HEK293T (cell line): Measurements from ENCODE around the gene TMBIM4.

Source experiments
- CTCF ChIA-PET: fragments of 350-600 bp; formaldehyde crosslinking; extraction: SDS; loops from one replicate; lab custom pipeline; 2021; ENCODE audit warnings: antibody characterized with exemption, inconsistent platforms; lab: Yijun Ruan, JAX
- POLR2A ChIA-PET: fragments of 350-600 bp; formaldehyde crosslinking; extraction: SDS; loops from one replicate; lab custom pipeline; 2020; ENCODE audit warnings: antibody characterized with exemption, inconsistent platforms; lab: Yijun Ruan, JAX
- DNase-seq: peaks from one replicate; pipeline ENCODE4 v3.0.0; 2012; ENCODE audit warnings: mixed read lengths; ENCODE audit errors: extremely low spot score
- ARNT ChIP-seq: fragments of 450-650 bp; IDR thresholded peaks from 2 replicates; pipeline ENCODE4 v1.6.1; 2017; ENCODE audit warnings: mild to moderate bottlenecking
- BHLHE40 ChIP-seq: fragments of 450-650 bp; IDR thresholded peaks from 2 replicates; pipeline ENCODE4 v1.6.1; 2016; ENCODE audit warnings: mild to moderate bottlenecking, moderate library complexity, borderline replicate concordance
- CTBP1 ChIP-seq: fragments of 450-650 bp; IDR thresholded peaks from 2 replicates; pipeline ENCODE4 v1.6.1; 2016; ENCODE audit warnings: borderline replicate concordance
- ELF4 ChIP-seq: fragments of 450-650 bp; IDR thresholded peaks from 2 replicates; pipeline ENCODE4 v1.6.1; 2017; ENCODE audit warnings: antibody characterized with exemption
- FOXA1 ChIP-seq: fragments of 450-650 bp; IDR thresholded peaks from 2 replicates; pipeline ENCODE4 v1.6.1; 2016; ENCODE audit warnings: mild to moderate bottlenecking
- FOXK2 ChIP-seq: fragments of 450-650 bp; IDR thresholded peaks from 2 replicates; pipeline ENCODE4 v1.6.1; 2016; ENCODE audit warnings: mild to moderate bottlenecking
- FOXM1 ChIP-seq: fragments of 450-650 bp; IDR thresholded peaks from 2 replicates; pipeline ENCODE4 v1.6.1; 2017; ENCODE audit warnings: mild to moderate bottlenecking, borderline replicate concordance
- HDGF ChIP-seq: fragments of 450-650 bp; IDR thresholded peaks from 2 replicates; pipeline ENCODE4 v1.6.1; 2017; ENCODE audit warnings: antibody characterized with exemption, borderline replicate concordance
- L3MBTL2 ChIP-seq: fragments of 450-650 bp; conservative IDR thresholded peaks from 2 replicates; pipeline ENCODE4 v1.6.1; 2016; ENCODE audit warnings: mild to moderate bottlenecking
- LEF1 ChIP-seq: fragments of 450-650 bp; IDR thresholded peaks from 2 replicates; pipeline ENCODE4 v1.6.1; 2017; ENCODE audit warnings: mild to moderate bottlenecking, borderline replicate concordance
- NFRKB ChIP-seq: fragments of 450-650 bp; IDR thresholded peaks from 2 replicates; pipeline ENCODE4 v1.6.1; 2016; ENCODE audit warnings: mild to moderate bottlenecking, moderate library complexity
- PKNOX1 ChIP-seq: fragments of 450-650 bp; IDR thresholded peaks from 2 replicates; pipeline ENCODE4 v1.6.1; 2016
- SP1 ChIP-seq: fragments of 450-650 bp; IDR thresholded peaks from 2 replicates; pipeline ENCODE4 v1.6.1; 2017
- SUZ12 ChIP-seq: fragments of 450-650 bp; IDR thresholded peaks from 2 replicates; pipeline ENCODE4 v1.6.1; 2016; ENCODE audit warnings: mild to moderate bottlenecking
- TARDBP ChIP-seq: fragments of 450-650 bp; IDR thresholded peaks from 2 replicates; pipeline ENCODE4 v1.6.1; 2016
- ZNF384 ChIP-seq: fragments of 450-650 bp; IDR thresholded peaks from 2 replicates; pipeline ENCODE4 v1.6.1; 2016

TMBIM4 gene

DNA sequence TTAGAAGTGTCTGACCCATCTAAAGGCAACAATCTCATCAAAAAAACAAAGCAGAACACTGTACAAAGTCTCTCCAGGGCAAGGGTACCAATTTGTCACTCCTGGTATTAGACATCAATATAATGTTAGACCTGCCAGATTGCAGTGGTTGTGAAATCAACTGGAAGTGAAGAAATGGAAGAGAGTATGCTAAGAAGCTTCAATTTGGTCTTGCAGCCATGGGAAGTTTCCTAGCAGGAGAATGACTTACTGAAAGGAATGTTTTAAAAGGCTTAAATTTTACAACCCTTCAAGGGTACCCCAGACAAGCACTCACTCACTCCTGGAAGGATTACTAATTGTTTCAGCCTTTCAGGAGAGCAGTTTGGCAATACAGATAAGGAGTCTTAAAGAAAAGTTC, 58.2 kb downstream of the TMBIM4 start:
- ChIA-PET CTCF (no interaction called here), POLR2A (interaction anchor here (0.6 kb wide), 1 partner anchor 138 kb away, joined by 3 read pairs; no protein-coding TSS in a partner anchor)
- TF ChIP-seq ARNT (no peak), PKNOX1 (peak; percentile 23; the same call in 1 of the 2 replicates)
- DNase-seq: no peak

DNA sequence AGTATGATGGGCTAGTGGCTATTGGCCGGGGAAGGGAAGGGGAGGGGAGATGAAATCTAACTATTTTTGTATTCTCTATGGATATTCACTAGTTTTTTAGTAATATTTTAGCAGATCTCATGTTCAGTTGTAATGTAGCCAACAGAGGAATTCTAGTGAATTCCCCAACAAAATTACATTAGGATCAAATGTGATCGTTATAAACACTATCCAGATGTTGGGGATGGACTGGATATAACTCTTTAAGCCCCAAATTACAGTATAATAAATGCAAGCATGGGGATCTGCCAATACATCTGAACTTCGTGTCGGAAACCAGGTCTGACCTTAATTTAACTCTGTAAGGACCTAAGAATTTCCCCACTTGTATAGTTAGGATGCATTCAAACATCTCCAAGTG, 60.7 kb downstream of the TMBIM4 start:
- ChIA-PET POLR2A (no interaction called here), CTCF (no interaction called here)
- DNase-seq: no peak
- TF ChIP-seq L3MBTL2 (no peak), ZNF384 (no peak), FOXM1 (no peak), FOXA1 (no peak), NFRKB (no peak), SP1 (no peak), TARDBP (no peak), CTBP1 (no peak), ARNT (no peak), PKNOX1 (no peak), SUZ12 (no peak), LEF1 (no peak), FOXK2 (no peak), HDGF (no peak), ELF4 (no peak)

GRCh38 chr12:66108386-66108785, 61.4 kb downstream of the TMBIM4 start:
- POLR2A ChIA-PET: interaction anchor here (1.3 kb wide), 1 partner anchor 22 kb away, joined by 5 read pairs; the partner anchor contains the start of gene LLPH

DNA sequence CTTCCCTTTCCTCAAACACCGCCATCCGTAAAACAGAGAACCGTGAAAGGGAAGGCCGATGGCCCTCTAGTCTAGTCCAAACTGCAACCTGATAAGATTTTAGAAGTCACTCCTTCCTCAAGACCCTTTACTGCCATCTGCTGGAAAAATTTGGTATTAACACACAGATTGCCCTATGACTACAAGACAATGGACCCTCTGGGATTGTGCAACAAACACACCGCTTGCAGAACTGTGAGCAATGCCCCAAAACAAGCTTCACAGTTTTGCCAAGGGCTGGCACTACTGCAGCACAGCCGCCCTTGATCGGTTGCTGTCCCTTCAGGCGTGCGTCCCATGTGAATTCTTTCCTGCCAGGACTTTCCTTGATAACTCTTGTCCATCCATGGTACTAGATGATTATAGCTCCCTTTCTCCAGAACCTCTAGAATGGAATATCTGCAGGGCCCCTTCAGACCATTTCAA, 62.3 kb downstream of the TMBIM4 start:
- TF ChIP-seq BHLHE40 (no peak), FOXM1 (no peak), ELF4 (no peak), SP1 (no peak), NFRKB (no peak), CTBP1 (no peak), ZNF384 (no peak), HDGF (no peak), FOXK2 (no peak)
- CTCF ChIA-PET: interaction anchor here (0.6 kb wide), 1 partner anchor 303 kb away, joined by 3 read pairs; no protein-coding TSS in a partner anchor

More at GRCh38 chr12:66108386-66108785, 61.4 kb downstream of the TMBIM4 start:
- CTCF ChIA-PET: no interaction called here
- TF ChIP-seq HDGF: no peak
- TF ChIP-seq ELF4: no peak
- no peak for TF ChIP-seq FOXM1
- no peak for TF ChIP-seq BHLHE40
- no peak for TF ChIP-seq ZNF384
- no peak for TF ChIP-seq L3MBTL2
- TF ChIP-seq SUZ12: no peak
- no peak for TF ChIP-seq FOXA1
- no peak for TF ChIP-seq NFRKB
- no peak for TF ChIP-seq ARNT
- no peak for TF ChIP-seq LEF1
- TF ChIP-seq FOXK2: no peak
- TF ChIP-seq PKNOX1: no peak
- no peak for TF ChIP-seq TARDBP
- no peak for TF ChIP-seq SP1
- TF ChIP-seq CTBP1: no peak
- no peak for DNase-seq

GRCh38 chr12:66103016-66103913, 66.5 kb downstream of the TMBIM4 start:
- CTCF ChIA-PET: interaction anchor here (1.1 kb wide), 1 partner anchor 149 kb away, joined by 3 read pairs; no protein-coding TSS in a partner anchor
- POLR2A ChIA-PET: no interaction called here
- no peak for DNase-seq
- TF ChIP-seq FOXM1 (no peak), LEF1 (no peak), HDGF (no peak), SUZ12 (no peak), BHLHE40 (no peak), PKNOX1 (no peak), CTBP1 (no peak)

More for the DNA sequence above, 62.3 kb downstream of the TMBIM4 start:
- POLR2A ChIA-PET: interaction anchor here (1.3 kb wide), 1 partner anchor 23 kb away, joined by 5 read pairs; the partner anchor contains the start of gene LLPH
- peak; percentile 74 for DNase-seq
